HG03196 (cell line): ENCODE measurements around the gene TRNAU1AP.
"Not testable (repeated sequence)": the region's sequence is repeated elsewhere in the genome, so short reads cannot be mapped to it uniquely, and the experiment has no call there.

ENCODE experiments used
- ATAC-seq: cut with Tn5 transposase; IDR thresholded peaks from one replicate; pipeline ENCODE4 v1.9.1; 2021; ENCODE audit not compliant: unreplicated experiment

TRNAU1AP gene

DNA sequence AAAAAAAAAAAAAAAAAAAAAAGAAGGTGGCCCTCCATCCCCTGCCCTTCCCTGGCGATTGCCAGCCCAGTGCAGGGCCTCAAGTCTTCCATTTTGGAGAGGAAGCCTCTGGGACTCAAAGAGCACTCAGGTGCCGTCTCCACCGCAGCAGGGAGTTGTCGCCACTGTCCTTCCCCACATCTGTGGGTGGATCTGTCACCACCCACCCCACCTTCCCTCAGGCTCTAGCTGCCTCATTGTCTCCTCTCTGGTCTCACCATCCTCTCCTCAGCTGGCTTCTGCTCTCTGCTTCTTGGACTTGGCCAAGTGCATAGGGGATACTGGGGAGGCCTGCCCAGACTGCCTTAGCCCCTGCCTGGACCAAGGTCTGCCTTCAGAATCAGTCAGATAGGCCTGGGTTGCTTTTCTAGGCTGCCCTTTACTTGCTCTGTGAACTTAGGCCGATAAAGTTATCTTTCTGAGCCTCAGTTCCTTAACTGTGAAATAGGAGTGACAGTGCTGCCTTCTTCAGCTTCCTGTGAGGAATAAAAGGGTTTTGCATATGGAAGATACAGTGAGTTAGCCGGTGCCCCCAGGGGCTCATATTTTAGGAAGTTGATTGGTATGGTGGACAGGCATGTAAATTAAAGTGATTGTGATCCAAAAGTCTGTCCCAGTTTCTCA lies 31.3 kb upstream of the TRNAU1AP start:
- no peak for ATAC-seq

GRCh38 chr1:28522537-28522936 lies 30.3 kb upstream of the TRNAU1AP start:
- ATAC-seq, result not testable (repeated sequence)

GRCh38 chr1:28525002-28525642 lies 27.8 kb upstream of the TRNAU1AP start:
- not testable (repeated sequence) for ATAC-seq

- ATAC-seq, result no peak
Observed at GRCh38 chr1:28526886-28527285, 26.0 kb upstream of the TRNAU1AP start.

- no peak for ATAC-seq
Observed at GRCh38 chr1:28530456-28530855, 22.4 kb upstream of the TRNAU1AP start.

- no peak for ATAC-seq
Observed at GRCh38 chr1:28534671-28535070, 18.2 kb upstream of the TRNAU1AP start.

DNA sequence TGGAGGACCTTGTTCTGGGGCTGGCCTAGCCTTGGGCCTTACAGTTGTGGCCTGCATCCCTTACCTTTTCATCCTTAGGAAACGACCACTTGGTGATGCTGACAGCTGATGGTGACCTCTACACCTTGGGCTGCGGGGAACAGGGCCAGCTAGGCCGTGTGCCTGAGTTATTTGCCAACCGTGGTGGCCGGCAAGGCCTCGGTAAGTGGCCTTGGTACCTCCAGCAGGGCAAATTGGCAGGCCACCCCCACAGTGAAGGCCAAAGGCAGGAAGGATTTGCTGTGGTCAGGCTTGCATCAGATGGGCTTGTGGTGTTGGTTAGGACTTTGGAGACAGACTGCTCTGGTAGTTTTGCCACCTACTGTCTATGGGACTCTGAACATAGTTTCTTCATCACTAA lies 17.7 kb upstream of the TRNAU1AP start:
- no peak for ATAC-seq

DNA sequence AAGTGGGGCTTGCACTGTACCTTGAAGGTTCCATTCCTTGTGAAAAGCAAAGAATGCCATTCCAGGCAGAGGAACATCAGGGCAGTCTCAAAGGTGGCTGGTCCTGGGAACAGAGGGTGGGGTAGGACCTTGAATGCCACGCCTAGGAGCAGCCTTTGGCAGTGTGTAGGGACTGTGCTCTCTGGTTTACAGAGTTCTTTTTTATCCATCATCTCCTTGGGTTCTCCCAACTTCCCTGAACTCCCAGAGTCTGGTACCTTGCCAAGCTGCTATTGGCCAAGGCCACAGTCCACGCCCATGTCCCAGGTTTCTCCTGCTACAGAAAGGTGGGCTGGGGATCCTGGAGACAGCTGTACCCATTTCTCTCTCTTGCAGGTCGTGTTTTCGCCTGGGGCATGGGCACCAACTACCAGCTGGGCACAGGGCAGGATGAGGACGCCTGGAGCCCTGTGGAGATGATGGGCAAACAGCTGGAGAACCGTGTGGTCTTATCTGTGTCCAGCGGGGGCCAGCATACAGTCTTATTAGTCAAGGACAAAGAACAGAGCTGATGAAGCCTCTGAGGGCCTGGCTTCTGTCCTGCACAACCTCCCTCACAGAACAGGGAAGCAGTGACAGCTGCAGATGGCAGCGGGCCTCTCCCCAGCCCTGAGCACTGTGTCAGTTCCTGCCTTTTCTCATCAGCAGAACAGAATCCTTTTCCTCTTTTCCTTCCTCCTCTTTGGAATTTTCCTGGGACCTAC lies 15.3 kb upstream of the TRNAU1AP start:
- ATAC-seq, result no peak

DNA sequence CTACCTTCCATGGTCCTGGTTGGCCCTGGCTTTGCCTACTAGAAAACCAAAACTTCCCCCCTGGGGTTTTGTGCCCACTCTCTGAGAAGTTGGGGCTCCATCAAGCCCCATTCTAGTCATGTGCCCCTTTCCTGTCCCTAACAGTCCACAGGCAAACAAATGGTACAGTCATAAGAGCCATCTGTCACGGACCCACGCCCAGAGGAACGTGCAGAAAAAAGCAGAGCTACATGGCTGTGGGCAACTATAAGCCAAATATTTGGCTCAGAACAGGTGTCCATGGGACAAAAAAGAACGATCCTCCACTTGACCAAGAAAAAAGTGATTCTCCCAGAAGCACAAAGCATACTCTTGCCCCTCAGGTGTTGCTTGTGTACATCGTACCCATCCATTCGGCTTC lies 14.6 kb upstream of the TRNAU1AP start:
- no peak for ATAC-seq

- no peak for ATAC-seq
Observed at GRCh38 chr1:28540651-28541050, 12.2 kb upstream of the TRNAU1AP start.

DNA sequence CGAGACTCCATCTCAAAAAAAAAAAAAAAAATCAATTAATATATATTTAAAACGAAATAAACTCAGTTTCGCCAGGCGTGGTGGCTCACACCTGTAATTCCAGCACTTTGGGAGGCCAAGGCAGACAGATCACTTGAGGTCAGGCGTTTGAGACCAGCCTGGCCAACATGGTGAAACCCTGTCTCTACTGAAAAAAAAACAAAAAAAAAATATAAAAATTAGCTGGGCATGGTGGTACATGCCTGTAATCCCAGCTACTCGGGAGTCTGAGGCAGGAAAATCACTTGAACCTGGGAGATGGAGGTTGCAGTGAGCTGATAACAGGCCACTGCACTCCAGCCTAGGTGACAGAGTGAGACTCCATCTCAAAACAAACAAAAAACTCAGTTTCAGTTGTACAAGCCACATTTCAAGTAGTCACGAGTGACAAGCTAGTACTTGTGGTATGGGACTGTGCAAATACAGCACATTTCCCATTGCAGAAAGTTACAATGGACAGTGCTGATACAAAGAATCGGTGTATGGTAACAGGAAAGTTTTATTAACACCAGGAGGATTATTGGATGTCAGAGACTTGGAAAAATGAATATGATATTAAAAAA lies 11.4 kb upstream of the TRNAU1AP start:
- ATAC-seq, result not testable (repeated sequence)

DNA sequence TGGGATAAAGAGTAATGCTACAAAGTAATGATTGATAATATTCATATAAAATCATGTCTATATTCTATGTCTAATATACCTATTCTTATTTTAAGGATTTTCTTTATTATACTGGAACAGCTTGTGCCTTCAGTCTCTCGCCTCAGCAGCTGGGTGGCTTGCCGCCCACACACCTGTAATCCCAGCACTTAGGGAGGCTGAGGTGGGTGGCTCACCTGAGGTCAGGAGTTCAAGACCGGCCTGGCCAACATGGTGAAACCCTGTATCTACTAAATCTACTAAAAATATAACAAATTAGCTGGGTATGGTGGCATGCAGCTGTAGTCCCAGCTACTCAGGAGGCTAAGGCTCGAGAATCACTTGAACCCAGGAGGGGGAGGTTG lies 7.6 kb upstream of the TRNAU1AP start:
- ATAC-seq, result no peak

GRCh38 chr1:28548318-28548717 lies 4.6 kb upstream of the TRNAU1AP start:
- no peak for ATAC-seq

DNA sequence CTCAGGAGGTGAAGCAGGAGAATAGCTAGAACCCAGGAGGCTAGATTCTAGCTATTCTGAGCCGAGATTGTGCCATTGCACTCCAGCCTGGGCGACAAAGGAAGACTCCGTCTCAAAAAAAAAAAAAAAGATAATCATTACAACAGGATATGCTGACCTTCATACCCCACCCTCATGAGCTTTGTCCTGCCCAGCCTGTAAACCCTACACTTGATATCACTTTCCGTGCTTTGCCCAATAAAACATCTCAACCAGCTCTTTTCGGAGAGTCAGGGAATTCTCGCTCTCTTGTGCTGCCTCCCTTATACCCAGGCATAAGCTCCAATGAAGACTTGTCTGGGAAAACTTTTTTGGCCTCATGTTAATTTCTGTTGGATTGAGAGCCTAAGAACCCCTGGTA lies 1.5 kb upstream of the TRNAU1AP start:
- no peak for ATAC-seq

DNA sequence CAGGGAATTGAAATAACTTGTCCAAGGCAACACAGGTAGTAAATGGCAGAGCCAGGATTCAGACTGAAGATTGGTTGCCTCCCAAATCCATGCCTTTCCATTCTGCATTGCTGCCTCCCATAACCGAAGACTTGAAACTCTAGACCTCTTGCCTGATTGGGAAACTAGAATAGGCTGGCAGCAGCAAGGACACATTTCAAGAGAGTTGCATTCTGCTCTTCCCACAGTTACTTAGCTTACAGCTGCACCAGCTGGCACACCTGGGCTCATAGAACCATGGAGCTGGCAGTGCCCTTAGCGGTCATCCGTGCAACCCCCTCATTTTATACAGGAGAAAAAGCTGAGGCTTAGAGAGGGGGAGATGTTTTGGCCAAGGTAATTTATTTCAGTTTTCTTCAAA lies 8.0 kb downstream of the TRNAU1AP start:
- no peak for ATAC-seq

- no peak for ATAC-seq
Observed at GRCh38 chr1:28564310-28564709, 11.4 kb downstream of the TRNAU1AP start.

DNA sequence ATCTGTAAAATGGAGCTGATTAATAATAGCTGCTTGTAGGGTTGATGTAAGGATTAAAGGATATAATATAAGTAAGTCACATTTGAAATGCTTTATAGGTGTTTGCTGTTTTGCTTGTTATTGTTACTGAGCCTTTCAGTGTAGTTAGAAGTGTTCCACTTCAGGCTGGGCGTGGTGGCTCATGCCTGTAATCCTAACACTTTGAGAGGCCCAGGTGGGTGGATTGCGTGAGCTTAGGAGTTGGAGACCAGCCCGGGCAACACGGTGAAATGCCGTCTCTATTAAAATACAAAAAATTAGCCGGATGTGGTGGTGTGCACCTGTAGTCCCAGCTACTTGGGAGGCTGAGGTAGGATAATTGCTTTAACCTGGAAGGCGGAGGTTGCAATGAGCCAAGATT lies 12.2 kb downstream of the TRNAU1AP start:
- no peak for ATAC-seq

- ATAC-seq, result no peak
Observed at GRCh38 chr1:28565726-28566125, 12.8 kb downstream of the TRNAU1AP start.

- ATAC-seq, result no peak
Observed at GRCh38 chr1:28566931-28567330, 14.0 kb downstream of the TRNAU1AP start.

DNA sequence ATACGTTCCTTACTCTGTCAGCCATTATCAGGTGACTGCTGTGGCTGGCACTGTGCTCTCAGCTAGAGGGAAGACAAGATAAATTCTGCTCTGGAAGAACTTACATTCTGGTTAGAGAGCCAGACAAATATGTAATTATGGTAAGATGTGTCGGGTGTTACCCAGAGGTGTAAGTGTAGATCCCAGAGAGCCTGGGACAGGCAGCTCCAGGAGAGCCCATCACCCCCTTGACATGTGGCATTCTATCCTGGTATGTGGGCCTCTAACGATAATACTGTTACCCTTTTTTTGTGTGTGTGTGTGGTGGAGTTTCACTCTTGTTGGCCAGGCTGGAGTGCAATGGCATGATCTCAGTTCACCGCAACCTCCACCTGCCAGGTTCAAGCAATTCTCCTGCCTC lies 19.0 kb downstream of the TRNAU1AP start:
- no peak for ATAC-seq

- not testable (repeated sequence) for ATAC-seq
Observed at GRCh38 chr1:28572891-28573290, 20.0 kb downstream of the TRNAU1AP start.

DNA sequence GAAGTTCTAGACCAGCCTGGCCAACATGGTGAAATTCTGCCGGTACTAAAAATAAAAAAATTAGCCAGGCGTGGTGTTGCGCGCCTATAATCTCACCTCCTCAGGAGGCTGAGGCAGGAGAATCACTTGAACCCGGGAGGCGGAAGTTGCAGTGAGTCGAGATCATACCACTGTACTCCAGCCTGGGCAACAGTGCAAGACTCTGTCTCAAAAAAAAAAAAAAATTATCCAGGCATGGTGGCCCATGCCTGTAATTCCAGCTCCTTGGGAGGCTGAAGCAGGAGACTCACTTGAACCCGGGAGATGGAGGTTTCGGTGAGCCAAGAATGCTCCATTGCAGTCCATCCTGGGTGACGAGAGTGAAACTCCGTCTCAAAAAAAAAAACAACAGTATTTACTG lies 20.7 kb downstream of the TRNAU1AP start:
- ATAC-seq, result no peak
